ENCODE results near the gene KRTAP5-6. TPM values are rescaled to one million over a fixed set of nuclear protein-coding genes. Genes with fewer than 3 reads are reported as not detected.
"Not testable (repeated sequence)": the region's sequence is repeated elsewhere in the genome, so short reads cannot be mapped to it uniquely, and the experiment has no call there.

Gene KRTAP5-6
- total RNA-seq, 1 experiment from 2014 or later: not detected

DNA sequence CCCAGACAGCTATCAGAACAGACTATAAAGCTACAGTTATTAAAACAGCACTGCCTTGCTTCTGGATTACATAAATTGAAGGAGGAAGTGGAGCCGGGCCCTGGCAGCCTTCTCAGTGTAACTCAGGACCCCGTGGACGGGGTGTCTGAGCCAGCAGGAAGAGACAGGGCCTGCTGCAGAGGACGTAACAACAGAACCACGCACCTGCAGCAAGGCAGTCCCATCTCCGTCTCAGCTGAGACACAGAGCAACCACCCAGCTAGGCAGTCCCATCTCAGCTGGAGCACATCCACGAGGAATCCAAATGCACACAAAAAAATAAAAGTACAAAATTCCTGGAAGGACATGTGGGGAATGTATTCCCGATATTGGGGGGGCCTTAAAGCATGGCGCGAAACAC lies 17.1 kb upstream of the KRTAP5-6 start:
- no peaks in the 10 kb centered on the region for H3K9me2 ChIP-seq (ENCODE audit: insufficient read depth)
- TF ChIP-seq SRF (IDR thresholded peaks at IDR 0.05; ENCODE audit: low read depth) (no peak), JUND (IDR thresholded peaks at IDR 0.05) (no peak), RAD21 (IDR thresholded peaks at IDR 0.05; ENCODE audit: low read depth) (no peak), ZFX (IDR thresholded peaks at IDR 0.05) (no peak), TCF7L2 (IDR thresholded peaks at IDR 0.05; ENCODE audit: borderline replicate concordance, extremely low read depth, insufficient read depth, insufficient read length) (no peak)
- TF ChIP-seq, protein P1, sequence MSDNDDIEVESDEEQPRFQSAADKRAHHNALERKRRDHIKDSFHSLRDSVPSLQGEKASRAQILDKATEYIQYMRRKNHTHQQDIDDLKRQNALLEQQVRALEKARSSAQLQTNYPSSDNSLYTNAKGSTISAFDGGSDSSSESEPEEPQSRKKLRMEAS (IDR thresholded peaks at IDR 0.05): no peak
- H4K20me1 ChIP-seq (ENCODE audit: insufficient read depth): no peaks in the 10 kb centered on the region
- intact Hi-C loops (cut with micrococcal nuclease): no loop called here
- DNase-seq (ENCODE audit: low read depth, low spot score): no peak
- H3K36me3 ChIP-seq (ENCODE audit: control insufficient read depth in 1 of 2, insufficient read depth in 2 of 2, low read length in 2 of 2): no peaks in the 10 kb centered on the region
- no peaks in the 10 kb centered on the region for H3K9me3 ChIP-seq (ENCODE audit: control insufficient read depth in 1 of 2, insufficient read depth in 1 of 2, low read depth in 1 of 2, low read length in 2 of 2)
- H3K27ac ChIP-seq (ENCODE audit: low read depth, low read length): no peak overlapping the region
- H3K9ac ChIP-seq (ENCODE audit: low read length): no peak overlapping the region
- no peak overlapping the region for H3K4me2 ChIP-seq (ENCODE audit: low read length)
- no peak overlapping the region for H2AFZ ChIP-seq (ENCODE audit: low read depth, low read length, poor library complexity, severe bottlenecking)
- H3K79me2 ChIP-seq (ENCODE audit: insufficient read depth, low read length): no peaks in the 10 kb centered on the region
- CTCF ChIA-PET: interaction anchor here (1.3 to 3.1 kb wide), 2 partner anchors 14 to 27 kb away, joined by 3 to 9 read pairs; no protein-coding TSS in a partner anchor
- ATAC-seq: no peak
- BruUV-seq (replicated peaks): no TSS peak
- RAD21 ChIA-PET (ENCODE audit: low non-redundant PET in 1 of 2, low total read pairs in 2 of 2, uncharacterized antibody in 2 of 2, unreplicated experiment in 2 of 2): no interaction called here
- POLR2A ChIA-PET: no interaction called here
- peaks cover 12% of the 10 kb centered on the region; the same call in 1 of the 2 replicates for H3K27me3 ChIP-seq (ENCODE audit: insufficient read depth, low read length)
- H3K4me1 ChIP-seq (ENCODE audit: control insufficient read depth in 1 of 2, insufficient read depth in 2 of 2, low read length in 2 of 2): peaks cover 4 to 5% of the 10 kb centered on the region in 2 experiments; a peak in 3 of 4 replicates
- H3K4me3 ChIP-seq (replicated peaks in 1 of 2; ENCODE audit: low read depth in 1 of 2, low read length in 2 of 2): no peak overlapping the region

DNA sequence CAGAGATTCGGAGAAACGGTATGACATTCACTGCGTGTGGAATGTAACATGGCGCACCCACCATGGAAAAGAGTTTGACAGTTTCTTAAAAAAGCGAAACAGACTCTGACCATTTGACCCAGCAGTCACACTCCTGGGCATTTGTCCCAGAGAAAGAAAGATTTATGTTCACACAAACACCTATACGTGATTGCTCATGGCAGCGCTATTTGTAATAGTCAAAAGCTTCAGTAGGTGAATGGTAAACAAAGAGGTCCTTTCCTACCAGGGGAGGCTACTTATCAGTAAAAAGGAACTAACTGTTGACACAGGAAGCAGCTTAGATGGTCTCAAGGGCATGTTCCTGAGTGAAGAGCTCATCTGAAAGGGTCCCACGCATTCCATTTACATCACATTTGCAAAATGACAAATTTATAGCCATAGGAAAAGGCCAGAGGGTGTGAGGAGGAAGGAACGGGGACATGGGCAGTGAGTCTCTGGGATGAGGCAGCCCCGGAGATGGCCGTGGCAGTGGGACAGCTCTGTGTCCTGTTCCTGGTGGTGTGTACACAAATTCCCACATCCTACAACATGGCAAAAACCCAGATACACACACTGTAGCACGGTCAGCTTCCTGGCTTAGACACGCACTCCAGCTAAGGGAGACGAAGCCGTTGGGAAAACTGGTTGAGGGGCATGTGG lies 14.6 kb upstream of the KRTAP5-6 start:
- Histone ChIP-seq H3K4me1 (ENCODE audit: control insufficient read depth in 1 of 2, insufficient read depth in 2 of 2, low read length in 2 of 2) (peaks cover 4 to 5% of the 10 kb centered on the region in 2 experiments; a peak in 3 of 4 replicates), H3K79me2 (ENCODE audit: insufficient read depth, low read length) (no peaks in the 10 kb centered on the region), H2AFZ (ENCODE audit: low read depth, low read length, poor library complexity, severe bottlenecking) (no peak overlapping the region), H3K9me3 (ENCODE audit: control insufficient read depth in 1 of 2, insufficient read depth in 1 of 2, low read depth in 1 of 2, low read length in 2 of 2) (no peaks in the 10 kb centered on the region), H3K4me2 (ENCODE audit: low read length) (no peak overlapping the region), H3K9ac (ENCODE audit: low read length) (no peak overlapping the region), H3K4me3 (replicated peaks in 1 of 2; ENCODE audit: low read depth in 1 of 2, low read length in 2 of 2) (no peak overlapping the region), H3K36me3 (ENCODE audit: control insufficient read depth in 1 of 2, insufficient read depth in 2 of 2, low read length in 2 of 2) (no peaks in the 10 kb centered on the region), H3K27ac (ENCODE audit: low read depth, low read length) (no peak overlapping the region), H3K27me3 (ENCODE audit: insufficient read depth, low read length) (no peaks in the 10 kb centered on the region), H3K9me2 (ENCODE audit: insufficient read depth) (no peaks in the 10 kb centered on the region), H4K20me1 (ENCODE audit: insufficient read depth) (no peaks in the 10 kb centered on the region)
- POLR2A ChIA-PET: no interaction called here
- no TSS peak for BruUV-seq (replicated peaks)
- TF ChIP-seq TCF7L2 (IDR thresholded peaks at IDR 0.05; ENCODE audit: borderline replicate concordance, extremely low read depth, insufficient read depth, insufficient read length): no peak
- TF ChIP-seq EZH2phosphoT487 (IDR thresholded peaks at IDR 0.05; ENCODE audit: borderline replicate concordance): no peak
- no peak for TF ChIP-seq SP1 (IDR thresholded peaks at IDR 0.05; ENCODE audit: low read depth)
- TF ChIP-seq, protein P2, sequence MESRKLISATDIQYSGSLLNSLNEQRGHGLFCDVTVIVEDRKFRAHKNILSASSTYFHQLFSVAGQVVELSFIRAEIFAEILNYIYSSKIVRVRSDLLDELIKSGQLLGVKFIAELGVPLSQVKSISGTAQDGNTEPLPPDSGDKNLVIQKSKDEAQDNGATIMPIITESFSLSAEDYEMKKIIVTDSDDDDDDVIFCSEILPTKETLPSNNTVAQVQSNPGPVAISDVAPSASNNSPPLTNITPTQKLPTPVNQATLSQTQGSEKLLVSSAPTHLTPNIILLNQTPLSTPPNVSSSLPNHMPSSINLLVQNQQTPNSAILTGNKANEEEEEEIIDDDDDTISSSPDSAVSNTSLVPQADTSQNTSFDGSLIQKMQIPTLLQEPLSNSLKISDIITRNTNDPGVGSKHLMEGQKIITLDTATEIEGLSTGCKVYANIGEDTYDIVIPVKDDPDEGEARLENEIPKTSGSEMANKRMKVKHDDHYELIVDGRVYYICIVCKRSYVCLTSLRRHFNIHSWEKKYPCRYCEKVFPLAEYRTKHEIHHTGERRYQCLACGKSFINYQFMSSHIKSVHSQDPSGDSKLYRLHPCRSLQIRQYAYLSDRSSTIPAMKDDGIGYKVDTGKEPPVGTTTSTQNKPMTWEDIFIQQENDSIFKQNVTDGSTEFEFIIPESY (IDR thresholded peaks at IDR 0.05; ENCODE audit: extremely low read depth, insufficient replicate concordance, low read length): no peak
- no peak for TF ChIP-seq CEBPB (IDR thresholded peaks at IDR 0.05; ENCODE audit: low read depth)
- no peak for ATAC-seq
- RAD21 ChIA-PET (ENCODE audit: low non-redundant PET in 1 of 2, low total read pairs in 2 of 2, uncharacterized antibody in 2 of 2, unreplicated experiment in 2 of 2): no interaction called here
- DNase-seq (ENCODE audit: low read depth, low spot score): no peak
- CTCF ChIA-PET: interaction anchor here (0.9 to 1.9 kb wide), 2 partner anchors 12 to 30 kb away, joined by 3 to 10 read pairs; no protein-coding TSS in a partner anchor
- intact Hi-C loops (cut with micrococcal nuclease): no loop called here

DNA sequence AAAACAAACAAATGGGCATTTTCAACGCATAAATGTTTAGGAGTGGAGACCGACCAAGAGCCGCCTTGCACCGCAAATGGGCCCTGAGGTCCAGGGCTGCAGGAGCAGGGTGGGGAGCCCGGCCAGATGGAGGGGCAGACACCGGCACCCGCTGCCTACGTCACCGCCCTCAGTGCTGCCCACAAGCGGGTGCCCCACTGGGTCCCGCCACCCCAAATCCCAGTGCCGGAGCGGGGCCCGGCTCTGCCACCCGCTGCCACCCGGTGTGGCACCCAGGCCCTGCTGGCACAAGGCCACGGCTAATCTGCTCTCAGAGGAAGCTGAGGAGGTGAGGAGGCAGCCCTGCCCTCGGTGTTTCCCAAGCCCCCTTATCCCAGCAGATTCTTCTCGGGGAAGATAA lies 13.8 kb upstream of the KRTAP5-6 start:
- H3K4me1 ChIP-seq (ENCODE audit: control insufficient read depth in 1 of 2, insufficient read depth in 2 of 2, low read length in 2 of 2); H3K36me3 ChIP-seq (ENCODE audit: control insufficient read depth in 1 of 2, insufficient read depth in 2 of 2, low read length in 2 of 2); H3K4me3 ChIP-seq (replicated peaks in 1 of 2; ENCODE audit: low read depth in 1 of 2, low read length in 2 of 2); POLR2A ChIA-PET; H3K4me2 ChIP-seq (ENCODE audit: low read length); DNase-seq (ENCODE audit: low read depth, low spot score); intact Hi-C loops (cut with micrococcal nuclease); H3K9me2 ChIP-seq (ENCODE audit: insufficient read depth); H3K27me3 ChIP-seq (ENCODE audit: insufficient read depth, low read length); BruUV-seq (replicated peaks); H3K9ac ChIP-seq (ENCODE audit: low read length); H4K20me1 ChIP-seq (ENCODE audit: insufficient read depth); RAD21 ChIA-PET (ENCODE audit: low non-redundant PET in 1 of 2, low total read pairs in 2 of 2, uncharacterized antibody in 2 of 2, unreplicated experiment in 2 of 2); ATAC-seq; H3K79me2 ChIP-seq (ENCODE audit: insufficient read depth, low read length); H2AFZ ChIP-seq (ENCODE audit: low read depth, low read length, poor library complexity, severe bottlenecking); H3K27ac ChIP-seq (ENCODE audit: low read depth, low read length); H3K9me3 ChIP-seq (ENCODE audit: control insufficient read depth in 1 of 2, insufficient read depth in 1 of 2, low read depth in 1 of 2, low read length in 2 of 2): not testable (repeated sequence)
- CTCF ChIA-PET: interaction anchor here (0.9 to 1.9 kb wide), 2 partner anchors 11 to 30 kb away, joined by 3 to 10 read pairs; no protein-coding TSS in a partner anchor
